Breast epithelium (tissue), 4 donors: ENCODE data around the gene DSCAM. TPM values are rescaled to one million over a fixed set of nuclear protein-coding genes. Genes with fewer than 3 reads are reported as not detected.

Source experiments
- DNase-seq, 2 donors: peaks; one replicate each; pipeline ENCODE4 v3.0.0-alpha.2; 2019; ENCODE audit warnings: low spot score in 2 of 2
- H3K27ac ChIP-seq, 2 donors: fragments of 200-600 bp; sonication (generic) in 1 of 2; one replicate each; pipeline ENCODE4 v1.5.1; 2016 to 2019; ENCODE audit warnings: mild to moderate bottlenecking in 1 of 2
- H3K27me3 ChIP-seq, 2 donors: fragments of 200-600 bp; sonication (generic) in 1 of 2; one replicate each; pipeline versions ENCODE4 v1.5.1 to v1.6.0; 2017 to 2019; ENCODE audit warnings: control low read depth in 1 of 2, mild to moderate bottlenecking in 1 of 2
- H3K36me3 ChIP-seq: fragments of 200-600 bp; one replicate; pipeline ENCODE4 v1.5.1; 2019
- H3K4me1 ChIP-seq, 2 donors: fragments of 200-600 bp; sonication (generic); one replicate each; pipeline ENCODE4 v1.5.1; 2016 to 2019; ENCODE audit warnings: control low read depth in 1 of 2
- H3K4me3 ChIP-seq, 3 donors: fragments of 200-600 bp; sonication (generic); 1 replicate in 2 of 3; 2 replicates in 1 of 3; pipeline ENCODE4 v1.5.1; 2016 to 2019; ENCODE audit warnings: mild to moderate bottlenecking in 3 of 3, moderate library complexity in 2 of 3
- H3K9me3 ChIP-seq, 2 donors: fragments of 200-600 bp; sonication (generic) in 1 of 2; one replicate each; pipeline ENCODE4 v1.5.1; 2016 to 2019; ENCODE audit warnings: control low read depth in 1 of 2
- CTCF ChIP-seq, 3 donors: fragments of 450-650 bp; IDR thresholded peaks; one replicate each; pipeline ENCODE4 v1.5.1; 2016 to 2017; ENCODE audit warnings: antibody characterized with exemption in 3 of 3, mild to moderate bottlenecking in 3 of 3, moderate library complexity in 3 of 3
- POLR2A ChIP-seq: fragments of 450-650 bp; IDR thresholded peaks from one replicate; pipeline ENCODE4 v1.6.1; 2016; ENCODE audit warnings: antibody characterized with exemption, mild to moderate bottlenecking, moderate library complexity
- POLR2AphosphoS5 ChIP-seq, 3 donors: sonication (generic); formaldehyde crosslinking; IDR thresholded peaks; one replicate each; pipeline ENCODE4 v1.6.1; 2017; ENCODE audit warnings: antibody characterized with exemption in 3 of 3
- intact Hi-C: fragments of 100-400 bp; cut with DNase I; formaldehyde crosslinking; loops from one replicate; pipeline ENCODE4 v1.15.1; 2023; ENCODE audit warnings: low total_unique reads
- total RNA-seq, 3 donors: library from RNA; depleted of rRNA; stranded (reverse); fragments of >200 nt; gene quantifications; one replicate each; pipeline ENCODE4 v1.1.0, GENCODE V29; 2016

The DSCAM gene
- total RNA-seq, 3 donors from 2014 or later, result 0.33 to 0.44 TPM; not detected in 1

GRCh38 chr21:40851749-40852148, 4.8 kb upstream of the DSCAM start:
- intact Hi-C loops, result no loop called here
- no peak overlapping the region for H3K4me3 ChIP-seq
- TF ChIP-seq CTCF (IDR thresholded peaks at IDR 0.05) (no peak), POLR2A (no peak), POLR2AphosphoS5 (IDR thresholded peaks at IDR 0.05) (no peak)
- no peak for DNase-seq
- no peak overlapping the region for H3K27ac ChIP-seq
- no peaks in the 10 kb centered on the region for H3K4me1 ChIP-seq
- H3K27me3 ChIP-seq, result peaks cover 0 to 19% of the 10 kb centered on the region in 2 donors
- no peaks in the 10 kb centered on the region for H3K9me3 ChIP-seq
- H3K36me3 ChIP-seq, result no peaks in the 10 kb centered on the region

GRCh38 chr21:40850071-40850470, 3.1 kb upstream of the DSCAM start:
- H3K9me3 ChIP-seq, result no peaks in the 10 kb centered on the region
- H3K36me3 ChIP-seq, result no peaks in the 10 kb centered on the region
- H3K4me3 ChIP-seq, result no peak overlapping the region
- TF ChIP-seq POLR2A, result no peak
- TF ChIP-seq POLR2AphosphoS5 (IDR thresholded peaks at IDR 0.05), result no peak
- no peak for TF ChIP-seq CTCF (IDR thresholded peaks at IDR 0.05)
- H3K4me1 ChIP-seq, result no peaks in the 10 kb centered on the region
- intact Hi-C loops, result no loop called here
- no peak overlapping the region for H3K27ac ChIP-seq
- no peak for DNase-seq
- H3K27me3 ChIP-seq, result peaks cover 0 to 33% of the 10 kb centered on the region in 2 donors

DNA sequence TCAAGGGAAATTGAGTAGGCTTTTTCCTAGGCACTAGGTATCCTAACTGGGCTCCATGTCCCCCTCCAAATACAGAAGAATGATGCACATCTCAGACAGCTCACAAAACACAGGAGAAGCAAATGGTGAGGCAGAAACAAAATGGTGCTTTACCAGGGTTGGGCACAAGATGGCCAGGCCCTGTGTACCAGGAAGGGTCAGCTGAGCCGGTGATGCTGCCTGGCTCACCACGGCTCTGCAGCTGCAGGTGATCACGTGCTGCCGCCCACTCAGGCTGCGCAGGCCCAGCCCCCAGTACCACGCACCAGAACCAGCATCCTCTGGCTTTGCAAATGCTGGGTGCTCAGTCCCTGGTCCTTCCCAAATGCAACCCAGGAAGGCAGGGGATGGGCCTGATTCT, 993 bp upstream of the DSCAM start:
- peaks cover 0 to 38% of the 10 kb centered on the region in 2 donors for H3K27me3 ChIP-seq
- TF ChIP-seq CTCF (IDR thresholded peaks at IDR 0.05), result no peak
- DNase-seq, result no peak

GRCh38 chr21:40846103-40846502, 855 bp downstream of the DSCAM start:
- no peaks in the 10 kb centered on the region for H3K36me3 ChIP-seq
- DNase-seq, result no peak
- peak overlapping the region in 2 of 3 donors; percentile 42 to 53 for H3K4me3 ChIP-seq
- no peaks in the 10 kb centered on the region for H3K4me1 ChIP-seq
- H3K9me3 ChIP-seq, result no peaks in the 10 kb centered on the region
- intact Hi-C loops, result loop anchor here (10.0 kb wide), 1 partner anchor 209 kb away; no protein-coding TSS in a partner anchor
- TF ChIP-seq POLR2AphosphoS5 (IDR thresholded peaks at IDR 0.05), result no peak
- TF ChIP-seq CTCF (IDR thresholded peaks at IDR 0.05), result no peak
- TF ChIP-seq POLR2A, result no peak
- no peak overlapping the region for H3K27ac ChIP-seq
- H3K27me3 ChIP-seq, result peaks cover 0 to 51% of the 10 kb centered on the region in 2 donors

More for the DNA sequence above, 993 bp upstream of the DSCAM start:
- no peak overlapping the region for H3K27ac ChIP-seq
- no peaks in the 10 kb centered on the region for H3K4me1 ChIP-seq
- no peaks in the 10 kb centered on the region for H3K9me3 ChIP-seq
- no peak overlapping the region for H3K4me3 ChIP-seq
- H3K36me3 ChIP-seq, result no peaks in the 10 kb centered on the region
- intact Hi-C loops, result loop anchor here (10.0 kb wide), 1 partner anchor 207 kb away; no protein-coding TSS in a partner anchor

- no peaks in the 10 kb centered on the region for H3K9me3 ChIP-seq
- H3K4me1 ChIP-seq, result no peaks in the 10 kb centered on the region
- H3K27ac ChIP-seq, result no peak overlapping the region
- intact Hi-C loops, result loop anchor here (10.0 kb wide), 1 partner anchor 209 kb away; no protein-coding TSS in a partner anchor
- H3K36me3 ChIP-seq, result no peaks in the 10 kb centered on the region
- no peak overlapping the region for H3K4me3 ChIP-seq
- no peak for TF ChIP-seq POLR2A
- no peak for TF ChIP-seq CTCF (IDR thresholded peaks at IDR 0.05)
- TF ChIP-seq POLR2AphosphoS5 (IDR thresholded peaks at IDR 0.05), result no peak
- no peak for DNase-seq
- peaks cover 0 to 57% of the 10 kb centered on the region in 2 donors for H3K27me3 ChIP-seq
These were observed 1.4 kb downstream of the DSCAM start for GRCh38 chr21:40845441-40845995.
